Cardiac muscle cell (in vitro differentiated cells and primary cell): Measurements from ENCODE around the gene PLOD2. TPM values are rescaled to one million over a fixed set of nuclear protein-coding genes. Genes with fewer than 3 reads are reported as not detected.

Experiments used
- DNase-seq, 2 donors: peaks; one replicate each; pipeline versions ENCODE4 v3.0.0 to v3.0.0-alpha.2; 2010 to 2017; ENCODE audit warnings: low read depth in 1 of 2, low spot score in 1 of 2
- H3K27ac ChIP-seq: fragments of 200-600 bp; sonication (generic); 2 replicates; pipeline ENCODE4 v1.5.1; 2016
- H3K27me3 ChIP-seq: fragments of 200-600 bp; sonication (generic); 2 replicates; pipeline ENCODE4 v1.6.0; 2016; ENCODE audit warnings: control low read depth
- H3K36me3 ChIP-seq: fragments of 200-600 bp; sonication (generic); 2 replicates; pipeline ENCODE4 v1.5.1; 2016; ENCODE audit warnings: control low read depth
- H3K4me1 ChIP-seq: fragments of 200-600 bp; sonication (generic); 2 replicates; pipeline ENCODE4 v1.8.1; 2017; ENCODE audit warnings: low read depth, mild to moderate bottlenecking, mixed run types
- H3K4me3 ChIP-seq: fragments of 200-600 bp; sonication (generic); 2 replicates; pipeline ENCODE4 v1.5.1; 2016; ENCODE audit warnings: mild to moderate bottlenecking
- H3K9me3 ChIP-seq: fragments of 200-600 bp; sonication (generic); 2 replicates; pipeline ENCODE4 v1.5.1; 2017; ENCODE audit warnings: low read depth, mild to moderate bottlenecking, control low read depth
- polyA plus RNA-seq: library from polyadenylated mRNA; unstranded; fragments of >200 nt; fragmentation: Nextera tagmentation; extraction: Ambion mirVana; gene quantifications from 2 replicates; pipeline ENCODE4 v1.2.1, GENCODE V29; 2016
- total RNA-seq: library from RNA; depleted of rRNA; stranded (reverse); fragments of >200 nt; gene quantifications from 2 replicates; pipeline ENCODE4 v1.2.3, GENCODE V29; 2016
- TF ChIP-seq, protein P1 (sequence below): IDR thresholded peaks from 2 replicates; pipeline ENCODE4 v1.5.1; 2012; ENCODE audit warnings: low read depth, mild to moderate bottlenecking, low read length

PLOD2 gene
- total and polyA plus RNA-seq, 2 experiments from 2014 or later, result 82.1 to 108 TPM

DNA sequence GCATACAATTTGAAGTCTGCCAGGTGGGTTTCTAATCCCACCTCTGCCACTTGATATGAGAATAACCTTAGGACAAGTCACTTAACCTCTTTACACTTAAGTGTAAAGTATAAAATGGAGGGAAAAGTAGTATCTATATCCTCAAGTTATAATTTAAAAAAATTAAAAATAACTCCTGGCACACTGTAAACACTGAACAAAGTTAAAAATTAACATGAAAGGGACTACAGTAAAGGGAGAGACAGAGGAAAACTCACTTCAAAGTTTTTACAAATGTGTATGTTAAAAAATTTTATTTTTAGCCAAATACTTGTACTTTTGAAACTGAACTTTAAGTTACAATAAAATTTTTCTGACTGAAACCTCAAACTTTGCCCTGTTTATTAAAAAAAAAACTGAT lies 49.6 kb downstream of the PLOD2 start:
- TF ChIP-seq, protein P1, sequence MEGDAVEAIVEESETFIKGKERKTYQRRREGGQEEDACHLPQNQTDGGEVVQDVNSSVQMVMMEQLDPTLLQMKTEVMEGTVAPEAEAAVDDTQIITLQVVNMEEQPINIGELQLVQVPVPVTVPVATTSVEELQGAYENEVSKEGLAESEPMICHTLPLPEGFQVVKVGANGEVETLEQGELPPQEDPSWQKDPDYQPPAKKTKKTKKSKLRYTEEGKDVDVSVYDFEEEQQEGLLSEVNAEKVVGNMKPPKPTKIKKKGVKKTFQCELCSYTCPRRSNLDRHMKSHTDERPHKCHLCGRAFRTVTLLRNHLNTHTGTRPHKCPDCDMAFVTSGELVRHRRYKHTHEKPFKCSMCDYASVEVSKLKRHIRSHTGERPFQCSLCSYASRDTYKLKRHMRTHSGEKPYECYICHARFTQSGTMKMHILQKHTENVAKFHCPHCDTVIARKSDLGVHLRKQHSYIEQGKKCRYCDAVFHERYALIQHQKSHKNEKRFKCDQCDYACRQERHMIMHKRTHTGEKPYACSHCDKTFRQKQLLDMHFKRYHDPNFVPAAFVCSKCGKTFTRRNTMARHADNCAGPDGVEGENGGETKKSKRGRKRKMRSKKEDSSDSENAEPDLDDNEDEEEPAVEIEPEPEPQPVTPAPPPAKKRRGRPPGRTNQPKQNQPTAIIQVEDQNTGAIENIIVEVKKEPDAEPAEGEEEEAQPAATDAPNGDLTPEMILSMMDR, result no peak
- Histone ChIP-seq H3K4me1 (no peaks in the 10 kb centered on the region), H3K36me3 (peaks cover 41% of the 10 kb centered on the region)

DNA sequence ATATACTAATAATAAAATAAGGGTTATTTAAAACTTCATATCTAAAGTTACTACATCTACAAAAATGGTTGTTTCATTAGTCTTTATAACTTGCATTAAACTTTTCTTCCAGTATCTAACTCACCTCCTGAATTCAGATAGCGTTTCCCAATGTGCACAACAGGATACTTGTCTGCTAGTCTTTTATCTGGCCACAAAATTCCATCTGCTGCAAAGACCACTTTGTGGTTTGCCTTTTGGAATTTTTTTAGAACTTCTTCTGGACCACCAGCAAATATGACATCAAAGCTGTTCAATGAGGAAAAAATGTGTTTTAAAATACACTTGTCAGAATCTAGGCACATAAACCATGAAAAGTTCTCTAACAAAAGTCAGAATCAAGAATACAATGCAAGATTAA lies 50.8 kb downstream of the PLOD2 start:
- no peaks in the 10 kb centered on the region for H3K9me3 ChIP-seq
- peak in 1 of 2 donors; percentile 69 for DNase-seq
- peaks cover 43% of the 10 kb centered on the region for H3K36me3 ChIP-seq
- TF ChIP-seq, protein P1, result no peak
- no peaks in the 10 kb centered on the region for H3K27me3 ChIP-seq
- peak overlapping the region; percentile 42 for H3K27ac ChIP-seq
- H3K4me3 ChIP-seq, result no peak overlapping the region
- no peaks in the 10 kb centered on the region for H3K4me1 ChIP-seq

More for the DNA sequence above, 49.6 kb downstream of the PLOD2 start:
- H3K9me3 ChIP-seq, result no peaks in the 10 kb centered on the region
- no peak overlapping the region for H3K27ac ChIP-seq
- DNase-seq, result no peak
- no peak overlapping the region for H3K4me3 ChIP-seq
- H3K27me3 ChIP-seq, result no peaks in the 10 kb centered on the region

DNA sequence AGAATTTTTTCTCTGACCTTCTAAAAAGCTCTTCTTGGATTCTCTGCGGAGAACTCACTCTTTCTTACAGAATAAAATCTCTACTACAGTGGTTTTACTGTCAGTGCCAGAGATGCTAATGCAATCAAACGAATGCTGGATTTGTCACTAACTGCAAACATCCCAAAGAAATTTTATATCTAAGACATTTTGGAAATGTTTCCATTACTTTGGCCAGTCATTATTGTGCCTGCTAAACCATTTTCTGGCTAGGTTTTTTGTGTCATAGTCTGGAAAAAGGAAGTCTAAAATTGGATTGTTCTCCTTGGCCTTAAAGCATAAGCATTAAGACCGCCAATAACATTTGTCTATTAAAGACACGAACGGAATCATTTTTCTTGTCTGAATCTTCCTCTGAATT lies 54.0 kb downstream of the PLOD2 start:
- no peaks in the 10 kb centered on the region for H3K4me1 ChIP-seq
- DNase-seq, result no peak
- H3K4me3 ChIP-seq, result no peak overlapping the region
- TF ChIP-seq, protein P1, result no peak
- H3K9me3 ChIP-seq, result no peaks in the 10 kb centered on the region
- no peak overlapping the region for H3K27ac ChIP-seq
- H3K27me3 ChIP-seq, result no peaks in the 10 kb centered on the region
- peaks cover 69% of the 10 kb centered on the region for H3K36me3 ChIP-seq

DNA sequence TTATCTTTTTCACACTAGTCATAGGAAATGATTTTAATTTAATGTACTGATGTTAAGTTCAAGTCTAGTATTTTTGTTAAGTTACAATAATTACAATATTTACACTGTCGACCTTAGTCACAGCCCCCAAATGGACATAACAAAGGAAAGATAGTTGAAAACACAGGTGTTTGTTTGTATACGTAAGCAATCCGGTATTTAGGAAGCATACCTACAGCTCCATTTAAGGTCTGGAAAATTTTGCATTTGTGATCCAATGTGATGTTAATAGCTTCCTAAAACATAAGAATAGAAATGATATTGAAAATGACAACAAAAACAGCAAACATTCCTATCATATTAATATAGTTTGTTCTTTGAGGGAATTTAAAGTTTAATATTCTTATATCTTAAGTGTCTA lies 56.9 kb downstream of the PLOD2 start:
- Histone ChIP-seq H3K36me3 (peaks cover 56% of the 10 kb centered on the region), H3K27me3 (no peaks in the 10 kb centered on the region), H3K4me1 (no peaks in the 10 kb centered on the region), H3K27ac (peak overlapping the region; percentile 38), H3K9me3 (no peaks in the 10 kb centered on the region), H3K4me3 (no peak overlapping the region)
- TF ChIP-seq, protein P1, result no peak
- no peak for DNase-seq

DNA sequence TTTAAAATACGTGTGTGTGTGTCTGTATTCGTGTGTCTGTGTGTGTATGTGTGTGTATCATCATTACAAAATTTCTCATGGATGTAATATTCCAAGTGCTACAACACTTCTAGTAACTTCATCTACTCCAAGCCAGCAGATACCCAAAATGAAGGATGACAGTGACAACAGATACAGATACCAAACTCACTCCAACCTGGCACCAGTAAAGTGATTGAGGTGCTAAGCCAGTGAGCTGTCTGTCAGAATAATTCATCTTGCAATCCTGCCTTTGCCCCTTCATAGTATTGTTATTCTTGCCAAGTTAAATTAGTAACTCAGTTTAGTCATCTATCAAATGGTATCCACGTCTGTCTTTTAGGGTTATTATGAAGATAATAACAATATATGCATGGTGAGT lies 58.1 kb downstream of the PLOD2 start:
- DNase-seq, result no peak
- Histone ChIP-seq H3K27me3 (no peaks in the 10 kb centered on the region), H3K9me3 (no peaks in the 10 kb centered on the region), H3K27ac (peak overlapping the region; percentile 54), H3K4me3 (no peak overlapping the region), H3K36me3 (peaks cover 47% of the 10 kb centered on the region), H3K4me1 (no peaks in the 10 kb centered on the region)
- TF ChIP-seq, protein P1, result no peak

DNA sequence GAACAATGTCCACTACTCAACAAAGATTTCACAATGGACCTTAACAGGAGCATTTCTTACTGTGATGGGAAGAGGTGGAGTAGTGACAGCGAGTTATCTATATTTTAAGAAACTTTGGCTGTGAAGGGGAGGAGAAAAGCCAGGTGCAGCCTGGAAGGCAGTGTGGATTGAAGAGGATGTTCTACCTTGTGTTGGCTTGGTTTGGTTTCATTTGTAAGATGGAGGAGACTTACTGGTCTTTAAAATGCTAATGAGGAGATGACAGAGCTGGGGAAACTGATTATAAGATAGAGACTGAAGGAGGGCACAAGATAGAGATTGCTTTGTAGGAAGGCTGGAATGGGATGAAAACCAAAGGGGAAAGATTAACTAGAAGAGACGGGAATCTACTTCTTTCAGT lies 59.4 kb downstream of the PLOD2 start:
- TF ChIP-seq, protein P1, result no peak
- Histone ChIP-seq H3K27me3 (no peaks in the 10 kb centered on the region), H3K4me3 (no peak overlapping the region), H3K4me1 (no peaks in the 10 kb centered on the region), H3K9me3 (no peaks in the 10 kb centered on the region), H3K36me3 (peaks cover 46% of the 10 kb centered on the region), H3K27ac (peak overlapping the region; percentile 73)
- no peak for DNase-seq
